GM18951 (cell line): ENCODE measurements around the gene MAPRE2.

ENCODE experiments used
- POLR2A ChIP-seq: IDR thresholded peaks from 4 replicates; pipeline ENCODE4 v1.6.1; 2011; ENCODE audit warnings: mild to moderate bottlenecking; ENCODE audit not compliant: insufficient read length, insufficient read depth; ENCODE audit errors: extremely low read depth
- in situ Hi-C: fragments of 300-500 bp; cut with MboI; formaldehyde crosslinking; loops from one replicate; pipeline ENCODE4 v1.12.0; 2022; ENCODE audit warnings: low sequenced_read_pairs, mixed read lengths, inconsistent platforms; ENCODE audit not compliant: unreplicated experiment

Gene MAPRE2

GRCh38 chr18:35172009-35172408, 130.8 kb downstream of the MAPRE2 start:
- in situ Hi-C loops, result no loop called here
- TF ChIP-seq POLR2A, result no peak

- TF ChIP-seq POLR2A, result no peak
- in situ Hi-C loops, result no loop called here
Measured at GRCh38 chr18:35172451-35173035, 131.3 kb downstream of the MAPRE2 start.

GRCh38 chr18:35174093-35174731, 133.0 kb downstream of the MAPRE2 start:
- no peak for TF ChIP-seq POLR2A
- in situ Hi-C loops, result no loop called here

- no peak for TF ChIP-seq POLR2A
- in situ Hi-C loops, result no loop called here
Measured at GRCh38 chr18:35174745-35175144, 133.5 kb downstream of the MAPRE2 start.

GRCh38 chr18:35176925-35177324, 135.7 kb downstream of the MAPRE2 start:
- in situ Hi-C loops, result no loop called here

GRCh38 chr18:35178260-35178659, 137.0 kb downstream of the MAPRE2 start:
- TF ChIP-seq POLR2A, result no peak
- in situ Hi-C loops, result no loop called here

More at GRCh38 chr18:35176925-35177324, 135.7 kb downstream of the MAPRE2 start:
- TF ChIP-seq POLR2A, result no peak

GRCh38 chr18:35179906-35180305, 138.7 kb downstream of the MAPRE2 start:
- TF ChIP-seq POLR2A, result no peak
- in situ Hi-C loops, result no loop called here

- TF ChIP-seq POLR2A, result no peak
- in situ Hi-C loops, result no loop called here
Measured at GRCh38 chr18:35180455-35180854, 139.2 kb downstream of the MAPRE2 start.

GRCh38 chr18:35182151-35182550, 140.9 kb downstream of the MAPRE2 start:
- in situ Hi-C loops, result no loop called here
- no peak for TF ChIP-seq POLR2A

- no peak for TF ChIP-seq POLR2A
- in situ Hi-C loops, result no loop called here
Measured at GRCh38 chr18:35183886-35184285, 142.7 kb downstream of the MAPRE2 start.

- in situ Hi-C loops, result no loop called here
- no peak for TF ChIP-seq POLR2A
Measured at GRCh38 chr18:35185771-35186170, 144.6 kb downstream of the MAPRE2 start.

GRCh38 chr18:35186291-35187034, 145.2 kb downstream of the MAPRE2 start:
- in situ Hi-C loops, result no loop called here
- no peak for TF ChIP-seq POLR2A

GRCh38 chr18:35189510-35189909, 148.3 kb downstream of the MAPRE2 start:
- in situ Hi-C loops, result no loop called here
- no peak for TF ChIP-seq POLR2A
